Thoracic aorta (tissue), 2 donors: ENCODE data around the gene BABAM2. TPM values are rescaled to one million over a fixed set of nuclear protein-coding genes. Genes with fewer than 3 reads are reported as not detected.

Experiments
- ATAC-seq: fragments of 150-250 bp; one replicate; pipeline ENCODE4 v1.8.0; 2017; ENCODE audit warnings: low read depth; ENCODE audit not compliant: insufficient number of reproducible peaks, low FRiP score
- DNase-seq: peaks from one replicate; pipeline ENCODE4 v3.0.0-alpha.2; 2020; ENCODE audit warnings: low spot score
- H3K27ac ChIP-seq, 2 donors: fragments of 200-600 bp; sonication (generic); 1 replicate in 1 of 2; 2 replicates in 1 of 2; pipeline ENCODE4 v1.5.1; 2016; ENCODE audit warnings: mild to moderate bottlenecking in 2 of 2, moderate library complexity in 2 of 2
- H3K27me3 ChIP-seq: fragments of 200-600 bp; sonication (generic); replicated peaks from 2 replicates; pipeline ENCODE4 v1.6.0; 2016; ENCODE audit warnings: mild to moderate bottlenecking; ENCODE audit not compliant: insufficient read depth
- H3K36me3 ChIP-seq: fragments of 200-600 bp; sonication (generic); one replicate; pipeline ENCODE4 v1.5.1; 2016
- H3K4me1 ChIP-seq, 2 donors: fragments of 200-600 bp; sonication (generic); 1 replicate in 1 of 2; 2 replicates in 1 of 2; pipeline versions ENCODE4 v1.5.1 to v1.6.0; 2016; ENCODE audit warnings: low read depth in 2 of 2, mild to moderate bottlenecking in 1 of 2; ENCODE audit not compliant: control insufficient read depth in 1 of 2
- H3K4me3 ChIP-seq: fragments of 200-600 bp; sonication (generic); 2 replicates; pipeline ENCODE4 v1.5.1; 2016; ENCODE audit warnings: mild to moderate bottlenecking
- H3K9me3 ChIP-seq: fragments of 200-600 bp; sonication (generic); 2 replicates; pipeline ENCODE4 v1.5.1; 2016
- CTCF ChIP-seq: fragments of 200-600 bp; sonication (generic); IDR thresholded peaks from one replicate; pipeline ENCODE4 v1.5.1; 2019; ENCODE audit warnings: antibody characterized with exemption
- total RNA-seq, 2 donors: library from RNA; depleted of rRNA; stranded (reverse); fragments of >200 nt; gene quantifications; one replicate each; pipeline versions ENCODE4 v1.1.0 to v1.2.3, GENCODE V29; 2016

The BABAM2 gene
- total RNA-seq, 2 donors from 2014 or later: 24.7 to 32.8 TPM

GRCh38 chr2:28322456-28322855, 431.9 kb downstream of the BABAM2 start:
- no peak overlapping the region for H3K27ac ChIP-seq
- no peaks in the 10 kb centered on the region for H3K27me3 ChIP-seq
- no peak for DNase-seq
- H3K4me1 ChIP-seq: peaks cover 27 to 63% of the 10 kb centered on the region in 2 donors
- no peak overlapping the region for H3K4me3 ChIP-seq
- ATAC-seq: no peak
- H3K36me3 ChIP-seq: no peaks in the 10 kb centered on the region
- no peaks in the 10 kb centered on the region for H3K9me3 ChIP-seq
- TF ChIP-seq CTCF: no peak

GRCh38 chr2:28322981-28323396, 432.5 kb downstream of the BABAM2 start:
- H3K4me3 ChIP-seq: no peak overlapping the region
- no peak overlapping the region for H3K27ac ChIP-seq
- DNase-seq: no peak
- ATAC-seq: no peak
- H3K4me1 ChIP-seq: peaks cover 32 to 68% of the 10 kb centered on the region in 2 donors
- no peaks in the 10 kb centered on the region for H3K27me3 ChIP-seq
- H3K9me3 ChIP-seq: no peaks in the 10 kb centered on the region
- no peaks in the 10 kb centered on the region for H3K36me3 ChIP-seq
- no peak for TF ChIP-seq CTCF

- DNase-seq: no peak
- no peaks in the 10 kb centered on the region for H3K27me3 ChIP-seq
- peaks cover 23 to 57% of the 10 kb centered on the region in 2 donors for H3K4me1 ChIP-seq
These were observed 434.6 kb downstream of the BABAM2 start for GRCh38 chr2:28325173-28325566.

GRCh38 chr2:28325567-28326468, 435.3 kb downstream of the BABAM2 start:
- no peaks in the 10 kb centered on the region for H3K36me3 ChIP-seq
- H3K27me3 ChIP-seq: no peaks in the 10 kb centered on the region
- no peaks in the 10 kb centered on the region for H3K9me3 ChIP-seq
- H3K27ac ChIP-seq: peak overlapping the region; percentile 27 to 28
- peaks cover 23 to 50% of the 10 kb centered on the region in 2 donors for H3K4me1 ChIP-seq
- DNase-seq: no peak
- ATAC-seq: no peak
- TF ChIP-seq CTCF: no peak
- no peak overlapping the region for H3K4me3 ChIP-seq

More at GRCh38 chr2:28325173-28325566, 434.6 kb downstream of the BABAM2 start:
- no peak for ATAC-seq
- TF ChIP-seq CTCF: no peak
- H3K27ac ChIP-seq: no peak overlapping the region
- H3K4me3 ChIP-seq: no peak overlapping the region
- no peaks in the 10 kb centered on the region for H3K9me3 ChIP-seq
- no peaks in the 10 kb centered on the region for H3K36me3 ChIP-seq

GRCh38 chr2:28326469-28326805, 435.9 kb downstream of the BABAM2 start:
- H3K4me1 ChIP-seq: peaks cover 23 to 44% of the 10 kb centered on the region in 2 donors
- peak overlapping the region; percentile 27 to 28 for H3K27ac ChIP-seq
- no peak for ATAC-seq
- TF ChIP-seq CTCF: no peak
- no peaks in the 10 kb centered on the region for H3K9me3 ChIP-seq
- DNase-seq: no peak
- no peak overlapping the region for H3K4me3 ChIP-seq
- no peaks in the 10 kb centered on the region for H3K27me3 ChIP-seq
- H3K36me3 ChIP-seq: no peaks in the 10 kb centered on the region
